Retina (tissue), 1 donor: Measurements from ENCODE around the gene CNR2.
"Not testable (repeated sequence)": the region's sequence is repeated elsewhere in the genome, so short reads cannot be mapped to it uniquely, and the experiment has no call there.

Source experiments
- DNase-seq: peaks from one replicate; pipeline ENCODE4 v3.0.0-alpha.2; 2016

The CNR2 gene

DNA sequence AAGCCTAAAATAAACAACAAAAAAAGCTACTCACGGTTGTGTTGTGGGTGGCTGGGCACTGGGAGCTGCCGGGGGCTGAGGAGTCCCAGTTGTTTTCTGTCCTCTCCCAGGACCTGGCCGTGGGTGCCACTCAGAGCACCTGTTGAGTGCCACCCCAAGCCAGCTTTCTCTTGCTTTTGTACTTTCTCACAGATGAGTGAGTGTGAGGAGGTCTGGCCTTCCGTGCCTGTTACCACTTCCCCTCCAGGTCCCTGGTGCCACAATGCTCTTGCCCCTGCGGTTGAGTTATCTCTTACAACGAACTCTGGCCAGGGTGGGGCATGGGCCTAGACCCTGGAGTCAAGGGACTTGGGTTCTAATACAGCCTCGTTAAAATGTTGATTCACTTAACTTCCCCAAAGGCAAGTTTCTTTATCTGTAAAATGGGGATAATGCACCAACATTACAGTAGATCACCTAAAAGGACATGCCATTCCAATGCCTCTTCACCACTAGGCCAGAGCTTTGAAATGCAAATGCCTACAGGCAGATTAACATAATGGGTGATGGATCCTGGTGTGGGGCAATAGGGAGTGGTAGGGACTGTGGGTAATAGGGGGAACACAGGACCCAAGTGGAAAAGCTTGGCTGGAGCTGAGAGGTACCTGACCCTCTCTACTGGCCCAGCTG lies at the start of gene CNR2:
Gene CNR2, minus strand, starts transcription at position 151 of the 669 bp plus-strand sequence. CDS start 37,745 bp downstream, outside the sequence.
- DNase-seq, result no peak

DNA sequence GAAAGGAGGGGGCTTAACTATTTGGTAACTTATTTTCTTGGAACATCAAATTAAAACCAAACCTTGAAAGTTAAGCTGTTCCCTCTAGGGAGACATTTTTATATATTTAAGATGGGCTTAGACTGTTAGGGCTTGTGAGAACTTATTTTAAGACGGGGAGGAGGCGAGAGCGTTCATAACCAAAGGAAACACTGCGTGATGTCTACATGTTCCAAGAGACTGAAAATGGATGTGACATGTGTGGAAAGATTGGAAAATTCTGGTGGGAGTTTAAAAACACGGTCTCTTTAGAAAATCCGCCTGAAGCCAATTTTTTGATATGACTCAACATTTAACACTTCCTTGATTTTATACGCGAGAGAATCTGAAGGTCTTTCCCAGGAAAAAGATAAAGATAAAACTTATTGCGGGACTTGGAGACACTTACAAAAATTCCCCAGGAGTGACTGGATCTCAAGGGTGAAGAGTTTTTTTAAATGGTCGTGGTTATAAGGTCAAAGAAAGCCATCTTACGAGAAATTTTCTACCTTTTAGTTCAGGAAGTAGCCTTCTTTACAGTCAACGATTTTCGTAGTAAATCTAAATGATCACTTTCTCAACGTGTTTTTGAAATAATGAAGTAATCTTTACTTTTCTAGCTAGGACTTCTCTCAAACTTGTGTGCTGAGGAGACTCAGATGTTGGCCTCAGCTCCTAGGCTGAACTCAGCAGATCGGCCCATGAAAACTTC lies 47.3 kb upstream of the CNR2 start:
- DNase-seq, result no peak

DNA sequence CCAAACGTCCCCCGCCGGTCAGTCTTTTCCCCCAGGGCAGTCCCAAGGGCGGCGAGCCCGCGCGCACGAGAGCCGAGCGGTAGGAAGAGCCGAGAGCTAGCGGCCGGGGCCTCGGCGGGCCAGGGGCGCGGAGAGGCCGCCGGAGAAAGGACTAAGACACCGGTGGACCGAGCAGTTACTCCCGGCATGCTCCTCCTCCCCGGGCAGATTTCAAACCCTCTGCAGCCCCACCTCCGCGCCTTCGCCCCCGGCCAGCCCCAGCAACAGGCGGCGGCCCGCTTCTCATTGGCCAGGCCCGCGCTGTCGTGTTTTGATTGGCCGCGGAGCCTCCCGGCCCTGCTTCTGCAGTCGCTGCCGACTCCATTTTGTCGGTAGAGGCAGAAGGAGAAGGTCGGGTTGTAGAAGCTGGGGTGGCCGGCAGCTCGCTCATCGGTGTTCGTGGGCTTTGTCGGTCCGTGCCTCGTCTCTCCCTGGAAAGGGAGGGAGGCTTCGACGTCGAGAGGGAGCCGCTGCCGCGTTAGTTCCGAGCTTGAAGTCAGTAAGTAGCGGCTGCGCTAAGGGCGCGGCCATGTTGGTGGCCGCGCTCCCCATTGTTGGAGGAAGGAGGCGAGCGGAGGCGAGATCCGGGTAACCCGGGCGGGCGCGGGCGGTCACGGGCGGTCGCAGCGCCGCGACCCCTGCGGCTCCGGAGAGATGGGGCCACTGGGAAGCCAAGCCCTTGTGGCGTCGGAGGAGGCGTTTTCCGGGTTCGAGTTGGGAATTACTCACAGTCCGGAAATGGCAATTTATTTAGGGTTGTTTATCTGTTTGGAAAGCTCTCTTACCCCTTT lies 46.5 kb upstream of the CNR2 start, which contains the start of gene PNRC2:
Gene PNRC2, plus strand, starts transcription at position 368 of the 830 bp plus-strand sequence. CDS start 1,630 bp downstream, outside the sequence.
- DNase-seq, result peak; percentile 100

DNA sequence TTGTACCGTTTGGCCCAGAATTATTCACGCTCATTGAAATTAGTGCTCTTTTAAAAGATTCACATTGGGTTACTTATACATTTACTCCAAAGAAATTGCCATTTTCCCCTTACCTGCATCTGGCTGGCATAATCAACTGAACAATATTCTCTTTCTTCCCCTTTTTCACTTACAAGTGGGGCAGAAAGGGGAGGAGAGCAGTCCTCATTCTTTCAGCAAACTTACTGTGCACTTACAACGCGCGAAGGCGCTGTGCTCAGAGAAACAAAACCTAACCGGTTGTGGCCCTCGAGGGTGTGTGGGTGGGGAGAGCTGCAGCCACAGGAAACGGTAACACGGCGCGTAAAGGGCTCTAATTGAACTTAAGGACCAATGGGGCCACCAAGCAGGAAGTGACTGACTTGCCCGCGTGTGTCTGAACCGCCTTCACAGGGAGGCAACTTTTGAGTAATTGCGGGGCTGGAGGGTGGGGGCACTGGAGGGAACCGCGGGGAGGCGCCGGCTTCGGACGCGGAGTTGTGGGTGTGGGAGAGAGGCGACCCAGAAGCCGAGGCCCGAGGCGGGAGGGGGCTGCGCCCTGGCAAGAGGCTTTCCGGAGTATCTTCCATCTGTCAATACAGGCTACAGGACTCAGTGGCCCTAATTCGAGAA lies 45.8 kb upstream of the CNR2 start:
- no peak for DNase-seq

DNA sequence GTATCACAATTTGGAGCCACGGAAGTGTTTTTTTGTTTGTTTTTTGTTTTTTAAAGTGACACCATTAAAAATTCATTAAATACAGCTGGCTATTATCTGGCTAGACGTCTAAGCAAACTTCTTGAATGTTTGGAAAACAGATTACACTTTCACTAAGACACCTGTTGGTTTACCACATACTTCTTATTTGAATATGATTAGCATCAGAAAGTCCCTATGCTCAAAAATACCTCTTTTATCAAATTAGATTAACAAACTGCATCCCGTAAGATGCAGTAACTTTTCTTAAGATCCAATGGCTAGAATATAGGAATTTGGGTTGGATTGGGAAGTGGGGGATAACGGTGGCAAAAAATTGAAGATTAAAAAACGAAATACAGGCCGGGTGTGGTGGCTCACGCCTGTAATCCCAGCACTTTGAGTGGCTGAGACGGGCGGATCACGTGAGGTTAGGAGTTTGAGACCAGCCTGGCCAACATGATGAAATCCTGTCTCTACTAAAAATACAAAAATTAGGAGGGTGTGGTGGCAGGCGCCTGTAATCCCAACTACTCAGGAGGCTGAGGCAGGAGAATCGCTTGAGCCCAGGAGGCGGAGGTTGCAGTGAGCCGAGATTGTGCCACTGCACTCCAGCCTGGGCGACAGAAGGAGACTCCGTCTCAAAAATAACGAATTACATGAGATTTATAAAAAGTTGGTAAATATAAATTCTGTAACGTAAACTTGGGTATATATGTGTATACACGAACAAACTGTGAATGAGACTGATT lies 45.1 kb upstream of the CNR2 start:
- not testable (repeated sequence) for DNase-seq

DNA sequence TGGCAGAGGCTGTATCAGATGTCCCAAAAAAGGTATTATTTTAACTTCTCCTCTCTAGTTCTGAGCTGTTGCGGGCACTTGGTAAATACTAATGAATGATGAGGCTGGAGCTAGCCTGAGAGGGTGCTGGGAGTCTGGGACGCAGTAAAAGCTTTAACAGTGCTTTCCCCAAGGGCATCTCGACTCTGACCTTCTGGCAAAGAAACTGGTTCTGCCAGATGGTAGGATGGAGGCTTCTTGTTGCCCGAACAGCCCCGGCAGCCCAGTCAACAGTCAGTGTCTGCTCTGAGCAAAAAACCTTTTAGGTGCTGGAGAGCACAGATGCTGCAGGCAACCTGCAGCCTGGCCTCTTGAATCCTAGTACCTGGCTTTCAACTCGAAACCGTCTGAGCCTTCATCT lies 43.9 kb upstream of the CNR2 start:
- no peak for DNase-seq

DNA sequence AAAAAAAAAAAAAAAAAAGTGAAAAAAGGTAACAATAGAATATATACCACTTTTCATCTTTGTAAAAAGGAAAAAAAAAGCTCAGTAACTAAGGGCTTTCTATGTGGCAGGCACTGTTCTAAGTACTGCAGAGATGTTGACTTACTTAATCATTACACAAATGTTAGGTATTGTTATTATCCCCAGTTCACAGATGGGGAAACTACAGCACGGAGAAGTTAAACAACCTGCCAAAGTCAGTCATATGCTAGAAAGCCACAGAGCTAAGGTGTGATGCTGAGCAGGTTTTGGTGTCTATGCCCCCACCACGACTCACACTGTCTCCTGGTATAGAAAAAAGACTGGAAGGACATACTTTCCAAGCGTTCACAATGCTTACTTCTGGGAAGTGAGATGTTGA lies 39.9 kb upstream of the CNR2 start:
- DNase-seq, result no peak

DNA sequence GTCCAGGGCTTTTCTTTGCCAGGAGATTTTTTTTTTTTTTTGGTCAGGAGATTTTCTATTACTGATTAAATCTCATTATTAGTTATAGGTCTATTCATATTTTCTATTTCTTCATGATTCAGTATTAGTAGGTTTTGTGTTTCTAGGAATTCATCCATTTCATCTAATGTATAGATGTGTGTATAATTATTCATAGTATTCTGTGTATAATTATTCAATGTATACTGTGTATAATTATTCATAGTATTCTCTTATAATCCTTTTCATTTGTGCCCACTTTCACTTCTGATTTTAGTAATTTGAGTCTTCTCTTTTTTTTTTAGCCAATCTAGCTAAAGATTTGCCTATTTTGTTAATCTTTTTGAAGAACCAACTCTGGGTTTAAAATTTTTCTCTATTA lies 34.2 kb upstream of the CNR2 start:
- DNase-seq, result no peak

DNA sequence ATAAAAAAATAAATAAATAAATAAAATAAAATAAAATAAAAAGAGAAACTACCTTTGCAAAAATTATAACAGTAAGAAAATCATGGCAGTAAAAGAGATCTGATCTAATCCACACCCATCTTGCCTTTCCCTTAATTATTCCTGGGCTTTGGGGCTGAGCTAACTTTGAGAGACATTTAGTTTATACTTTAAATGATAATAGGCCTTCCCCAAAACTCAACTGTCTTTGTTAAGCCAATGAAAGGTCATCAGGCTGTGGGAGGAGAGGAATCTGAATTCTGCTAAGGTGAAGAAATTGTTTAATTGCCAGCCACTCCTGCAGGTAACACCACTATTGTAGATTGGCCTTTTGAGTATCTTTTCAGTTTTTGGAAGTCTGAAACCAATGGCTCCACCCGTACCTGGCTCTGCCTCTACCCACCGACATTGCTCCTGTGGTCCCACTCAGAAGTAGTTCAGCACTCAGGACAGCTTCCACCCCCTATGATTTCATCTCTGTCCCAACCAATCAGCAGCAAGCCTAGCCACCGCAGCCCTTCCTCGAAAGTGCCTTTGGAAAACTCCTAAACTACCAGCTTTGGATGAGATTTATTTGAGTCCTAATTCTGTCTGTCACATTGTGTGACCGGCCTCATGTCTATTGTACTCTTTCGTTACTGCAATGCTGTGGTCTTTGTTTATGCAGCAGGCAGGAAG lies 23.5 kb upstream of the CNR2 start:
- DNase-seq, result peak; percentile 2

DNA sequence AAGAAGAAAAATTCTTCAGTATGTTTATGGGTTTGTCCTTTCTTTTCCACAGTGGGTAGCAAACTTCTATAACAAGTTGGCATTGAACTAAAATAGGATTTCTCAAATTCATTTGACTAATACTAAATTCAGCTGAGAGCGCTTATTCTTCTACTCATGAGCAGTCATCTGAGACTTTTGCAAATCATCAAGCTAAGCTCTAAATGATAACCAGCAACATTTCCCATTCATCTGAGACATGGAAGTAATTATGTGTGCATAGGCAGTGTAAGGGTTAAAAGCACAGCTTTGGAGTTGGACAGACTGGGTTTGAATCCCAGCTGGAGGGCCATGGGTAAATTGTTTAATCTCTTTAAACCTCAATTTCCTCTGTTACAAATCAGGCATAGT lies 18.3 kb upstream of the CNR2 start:
- no peak for DNase-seq

DNA sequence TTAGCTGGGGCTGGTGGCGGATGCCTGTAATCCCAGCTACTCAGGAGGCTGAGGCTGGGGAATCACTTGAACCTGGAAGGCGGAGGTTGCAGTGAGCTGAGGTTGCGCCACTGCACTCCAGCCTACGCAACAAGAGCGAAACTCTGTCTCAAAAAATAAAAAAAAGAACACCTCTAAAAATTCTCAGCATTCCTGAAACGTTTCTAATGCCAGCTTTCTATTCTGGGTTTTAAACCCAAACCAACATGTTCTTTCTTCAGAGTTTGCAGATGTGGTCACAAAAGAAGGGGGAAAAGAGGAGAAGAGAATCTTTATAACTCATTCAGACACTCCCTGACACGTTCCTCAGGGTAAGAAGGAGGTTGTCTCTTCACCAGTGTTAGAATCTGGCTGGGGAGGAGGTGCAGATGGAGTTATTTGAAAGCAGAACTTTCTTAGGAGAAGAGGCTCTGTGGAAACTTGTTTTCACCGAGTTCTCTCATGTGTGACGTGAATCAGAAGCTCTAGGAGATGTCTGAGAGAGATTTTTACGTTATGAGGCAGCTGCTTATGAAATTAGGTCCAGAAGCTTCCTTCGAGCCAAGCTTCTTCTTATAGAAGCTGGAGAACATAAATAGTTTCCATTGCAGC lies 17.8 kb upstream of the CNR2 start:
- DNase-seq, result no peak

DNA sequence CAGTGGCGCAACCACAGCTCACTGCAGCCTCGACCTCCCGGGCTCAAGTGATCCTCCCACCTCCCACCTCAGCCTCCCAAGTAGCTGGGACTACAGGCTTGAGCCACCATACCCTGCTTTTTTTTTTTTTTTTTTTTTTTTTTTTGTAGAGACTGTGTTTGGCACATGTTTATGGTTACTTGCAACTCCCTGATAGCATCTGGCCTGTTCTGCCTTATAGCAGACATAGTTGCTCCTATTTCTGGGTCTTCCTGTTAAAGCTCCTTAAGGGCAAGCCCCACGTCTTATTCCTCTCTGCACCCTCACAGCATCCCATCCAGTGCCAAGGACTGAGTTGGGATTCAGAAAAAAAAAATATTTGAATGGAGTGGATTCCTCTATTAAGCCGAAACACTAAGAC lies 17.1 kb upstream of the CNR2 start:
- DNase-seq, result no peak

DNA sequence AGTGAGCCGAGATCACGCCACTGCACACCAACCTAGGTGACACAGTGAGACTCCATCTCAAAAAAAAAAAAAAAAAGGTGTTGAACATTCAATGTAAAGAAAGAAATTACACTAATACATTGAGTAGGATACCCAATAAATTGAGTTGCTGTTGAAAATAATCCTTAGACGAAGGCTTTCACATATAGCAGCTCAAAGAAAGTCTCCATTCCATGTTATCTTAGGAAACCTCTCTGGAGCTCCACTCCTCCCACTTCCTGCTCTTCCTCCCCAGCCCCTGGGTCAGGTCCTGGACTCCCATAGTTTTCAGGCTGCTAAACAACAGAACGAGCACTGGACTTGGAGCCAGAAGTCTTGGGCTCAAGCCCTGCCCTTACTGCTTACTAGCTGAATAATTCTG lies 15.6 kb upstream of the CNR2 start:
- no peak for DNase-seq

DNA sequence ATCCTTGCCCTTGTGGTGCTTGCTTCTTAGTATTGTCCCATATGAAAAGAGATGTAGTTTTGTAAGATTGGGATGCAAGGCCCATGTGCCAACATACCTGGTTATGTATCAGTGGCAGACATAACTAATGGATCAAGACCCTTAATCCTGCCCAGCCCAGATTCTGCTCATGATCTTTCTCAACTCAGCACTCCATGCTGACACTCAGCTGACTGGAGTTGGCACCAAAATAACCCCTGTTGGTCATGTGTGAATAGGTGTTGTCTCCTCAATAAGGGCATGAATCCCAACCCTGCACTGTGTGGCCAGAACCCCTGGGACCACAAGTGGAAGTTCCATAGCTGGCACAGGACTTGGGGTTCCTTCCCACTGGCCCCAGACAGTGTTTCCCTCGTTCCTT lies 13.9 kb upstream of the CNR2 start:
- no peak for DNase-seq

DNA sequence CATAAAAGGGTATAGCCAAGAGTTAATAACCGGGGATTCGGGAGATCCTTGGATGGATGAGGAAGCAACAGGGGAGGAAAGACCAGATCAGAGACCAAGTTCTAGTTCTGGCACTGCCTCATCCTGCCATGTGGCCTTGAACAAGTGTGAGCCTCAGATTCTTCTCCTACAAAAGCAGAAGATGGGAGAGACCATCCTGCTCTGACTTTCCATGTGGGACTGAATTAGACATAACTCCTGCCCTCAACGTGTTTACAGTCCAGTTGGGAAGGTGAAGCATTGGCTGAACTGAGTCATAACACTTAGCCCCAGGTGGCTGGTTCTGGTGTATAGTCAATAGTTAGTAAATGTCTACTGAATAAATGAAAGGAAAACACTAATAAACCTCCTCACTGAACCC lies 12.1 kb upstream of the CNR2 start:
- no peak for DNase-seq

DNA sequence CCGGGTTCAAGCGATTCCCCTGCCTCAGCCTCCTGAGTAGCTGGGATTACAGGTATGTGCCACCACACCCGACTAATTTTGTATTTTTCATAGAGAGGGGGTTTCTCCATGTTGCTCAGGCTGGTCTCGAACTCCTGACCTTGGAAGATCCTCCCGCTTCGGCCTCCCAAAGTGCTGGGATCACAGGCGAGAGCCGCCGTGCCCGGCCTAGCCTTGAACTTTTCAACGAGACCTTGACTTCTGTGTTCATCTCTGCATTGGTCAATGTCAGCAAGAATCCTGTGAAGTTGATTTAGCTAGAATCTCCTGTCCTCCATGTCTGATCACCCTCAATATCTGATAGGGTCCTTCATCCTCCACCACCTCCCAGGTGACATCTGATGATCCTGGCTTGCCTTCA lies 11.4 kb upstream of the CNR2 start:
- DNase-seq, result no peak

DNA sequence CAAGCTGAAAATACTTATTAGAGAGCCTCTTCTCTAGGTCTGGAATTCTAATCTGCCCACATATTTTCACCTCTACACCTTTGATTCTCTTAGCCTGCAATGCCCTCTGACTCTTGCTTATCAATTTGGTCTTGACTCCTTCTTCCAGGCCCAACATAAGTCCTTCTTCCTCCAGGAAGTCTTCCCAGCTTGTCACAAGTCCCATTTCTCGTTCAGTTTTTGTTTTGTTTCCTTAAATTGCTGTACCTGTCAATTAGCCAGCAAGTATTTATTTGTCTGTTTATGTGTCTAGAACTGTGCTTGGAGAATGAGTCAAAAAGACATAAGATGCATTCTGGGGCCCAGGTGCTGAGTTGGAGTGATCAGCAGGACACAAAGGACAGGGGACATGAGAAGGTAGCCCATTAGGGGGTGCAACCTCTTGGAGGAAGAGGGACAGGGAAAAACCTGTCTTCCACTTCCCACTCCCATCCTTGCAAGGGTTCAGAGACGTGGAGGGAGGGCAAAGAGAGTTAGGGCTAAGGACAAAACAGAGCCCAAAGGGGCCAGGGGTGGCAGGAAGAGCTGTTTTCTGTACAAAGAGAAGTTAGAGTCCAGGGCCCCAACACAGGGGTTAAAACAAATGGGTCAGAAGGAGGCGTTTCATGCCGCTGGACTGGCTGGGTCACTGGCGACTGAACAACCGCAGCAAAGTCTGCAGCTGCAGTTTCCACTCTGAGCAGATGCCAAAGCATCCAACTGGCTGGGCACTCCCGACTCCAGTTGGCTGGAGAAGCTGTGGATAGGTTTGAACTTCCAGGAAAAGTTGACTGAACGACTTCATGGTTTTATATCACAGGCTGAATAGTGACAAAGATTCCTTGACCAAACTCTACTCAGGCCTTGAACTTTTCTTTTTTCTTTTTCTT lies 10.7 kb upstream of the CNR2 start:
- no peak for DNase-seq

DNA sequence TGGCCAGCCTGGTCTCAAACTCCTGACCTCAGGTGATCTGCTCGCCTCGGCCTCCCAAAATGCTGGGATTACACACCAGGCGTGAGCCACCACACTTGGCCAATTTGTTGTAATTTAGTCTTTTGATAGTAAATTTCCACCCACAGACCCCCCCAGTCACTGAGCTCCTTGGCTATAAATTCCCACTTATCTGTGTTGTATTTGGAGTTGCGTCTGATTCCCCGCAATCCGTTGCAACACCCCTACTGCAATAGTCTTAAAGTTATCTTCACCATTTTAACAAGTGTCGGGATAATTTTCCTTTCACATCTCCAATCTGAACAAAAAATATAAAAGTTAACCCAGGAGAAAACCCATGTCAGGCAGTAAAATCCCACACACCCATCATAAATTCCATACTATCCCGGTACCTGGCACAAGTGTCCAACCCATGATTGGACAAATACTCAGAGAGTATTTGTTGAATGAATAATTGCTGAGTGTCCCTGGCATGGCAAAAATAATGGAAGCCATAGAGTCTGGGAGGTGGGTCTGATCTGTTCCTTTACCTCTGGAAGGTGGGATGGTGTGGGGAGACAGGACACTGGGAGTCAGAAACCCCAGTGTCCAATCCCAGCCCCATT lies 9.3 kb upstream of the CNR2 start:
- DNase-seq, result no peak
